ENCODE results near the gene BICRA.

BICRA gene

GRCh38 chr19:47752440-47753211 lies 143.7 kb downstream of the BICRA start:
- DNase-seq = no peak
